GM19240 (cell line): ENCODE data around the gene MAN2B2.

Source experiments
- DNase-seq: peaks from one replicate; pipeline ENCODE4 v3.0.0; 2011; ENCODE audit warnings: low spot score; ENCODE audit not compliant: insufficient read length

Gene MAN2B2

GRCh38 chr4:6566391-6567190, 8.4 kb upstream of the MAN2B2 start:
- no peak for DNase-seq

- no peak for DNase-seq
These were observed 7.8 kb upstream of the MAN2B2 start for GRCh38 chr4:6567218-6567617.

GRCh38 chr4:6568148-6568547, 6.8 kb upstream of the MAN2B2 start:
- DNase-seq: no peak

GRCh38 chr4:6568689-6569332, 6.2 kb upstream of the MAN2B2 start:
- no peak for DNase-seq

DNA sequence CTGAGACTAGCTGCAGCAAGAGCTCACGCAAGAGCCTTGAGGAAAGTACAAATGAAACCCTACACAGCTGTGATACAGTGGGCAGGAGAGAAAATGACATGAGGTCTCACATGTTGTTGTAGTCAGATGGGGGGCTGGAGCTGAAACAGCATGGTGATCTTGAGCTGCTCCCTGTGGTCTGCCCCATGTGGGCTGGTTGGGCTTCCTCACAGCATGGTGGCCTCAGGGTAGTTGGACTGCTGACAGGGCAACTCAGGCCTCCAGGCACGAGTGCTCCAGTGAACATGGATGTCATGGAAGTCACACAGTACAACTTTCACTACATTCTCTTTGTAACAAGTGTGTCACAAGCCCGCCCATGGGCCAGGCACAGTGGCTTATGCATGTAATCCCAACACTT, 3.4 kb upstream of the MAN2B2 start:
- DNase-seq: no peak

DNA sequence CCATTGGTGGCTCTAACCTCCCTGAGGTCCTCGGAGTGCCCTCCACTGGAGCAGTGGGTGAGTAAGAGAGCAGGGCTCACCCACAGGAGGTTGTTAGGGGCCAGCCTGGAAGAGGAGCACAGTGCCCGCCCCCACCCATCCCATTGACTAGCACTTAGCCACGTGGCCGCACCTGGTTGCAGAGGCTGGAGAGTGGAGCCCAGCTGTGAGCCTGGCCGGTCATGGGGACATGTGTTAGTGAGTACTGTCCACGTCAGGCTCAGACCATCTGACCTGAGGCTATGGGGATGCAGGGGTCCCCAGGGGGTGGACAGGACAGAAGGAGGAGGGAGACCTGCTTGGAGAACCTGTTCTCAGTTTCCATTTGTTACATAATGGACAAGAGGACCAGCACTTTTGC, 1.4 kb upstream of the MAN2B2 start:
- DNase-seq: no peak

- no peak for DNase-seq
These were observed 823 bp upstream of the MAN2B2 start for GRCh38 chr4:6573986-6574746.

- DNase-seq: no peak
These were observed 683 bp downstream of the MAN2B2 start for GRCh38 chr4:6575503-6576240.

GRCh38 chr4:6576512-6576911, 1.5 kb downstream of the MAN2B2 start:
- DNase-seq: no peak

DNA sequence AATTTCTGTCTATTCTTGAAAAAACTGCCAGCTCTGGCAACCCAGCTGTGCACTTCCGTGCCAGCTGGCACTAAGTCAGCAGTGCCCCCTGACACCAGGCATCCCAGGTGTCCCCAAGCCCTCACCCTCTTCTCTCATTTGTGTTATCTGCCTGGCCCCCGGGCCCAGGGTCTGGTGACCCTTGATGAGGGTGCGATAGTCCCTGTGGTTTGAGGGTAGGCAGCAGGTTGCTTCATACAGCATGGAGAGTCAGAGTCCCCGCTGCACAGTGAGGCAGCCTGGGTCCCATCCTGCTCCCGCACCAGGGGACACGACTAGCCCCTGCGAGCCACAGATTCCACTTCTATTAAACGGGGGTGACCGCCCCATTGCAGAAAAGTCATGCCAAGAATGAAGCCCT, 1.9 kb downstream of the MAN2B2 start:
- DNase-seq: no peak

DNA sequence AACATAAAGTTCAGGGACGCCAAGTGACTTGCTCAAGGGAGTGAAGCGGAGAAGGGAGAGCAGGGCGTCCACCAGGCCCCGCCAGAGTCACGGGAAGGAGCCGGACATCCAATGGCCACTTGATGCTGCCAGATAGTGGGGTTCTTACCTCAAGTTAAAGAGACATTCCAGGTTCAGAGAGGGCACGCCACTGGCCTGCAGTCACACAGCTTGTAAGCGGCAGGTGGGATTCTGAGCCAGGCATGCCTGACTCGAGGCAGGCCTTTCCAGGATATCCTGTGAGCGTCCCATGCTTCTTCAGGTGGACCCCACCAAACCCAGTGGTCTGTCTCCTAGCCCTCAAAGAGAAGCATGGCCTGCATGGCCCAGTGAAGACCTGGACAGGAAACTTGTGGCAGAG, 2.4 kb downstream of the MAN2B2 start:
- no peak for DNase-seq

GRCh38 chr4:6578221-6578620, 3.2 kb downstream of the MAN2B2 start:
- DNase-seq: no peak

DNA sequence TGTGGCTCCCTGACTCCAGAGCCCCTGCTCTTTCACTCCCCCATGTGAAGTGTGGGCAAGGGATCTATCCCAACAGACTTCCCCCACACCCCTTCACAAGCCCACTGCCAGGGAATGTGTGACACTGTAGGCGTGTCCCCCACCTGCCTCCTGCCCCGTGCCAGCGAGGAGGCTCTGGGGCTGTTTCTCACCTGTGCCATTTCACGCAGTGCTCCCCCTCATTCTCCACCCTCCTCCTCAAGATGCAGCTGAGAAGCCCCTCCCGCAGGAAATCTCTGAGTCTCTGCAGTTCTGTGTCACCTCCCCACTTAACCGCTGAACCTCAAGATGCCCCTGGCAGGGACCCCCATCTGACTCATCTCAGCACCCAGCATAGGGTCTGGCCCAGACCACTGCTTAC, 5.4 kb downstream of the MAN2B2 start:
- no peak for DNase-seq

DNA sequence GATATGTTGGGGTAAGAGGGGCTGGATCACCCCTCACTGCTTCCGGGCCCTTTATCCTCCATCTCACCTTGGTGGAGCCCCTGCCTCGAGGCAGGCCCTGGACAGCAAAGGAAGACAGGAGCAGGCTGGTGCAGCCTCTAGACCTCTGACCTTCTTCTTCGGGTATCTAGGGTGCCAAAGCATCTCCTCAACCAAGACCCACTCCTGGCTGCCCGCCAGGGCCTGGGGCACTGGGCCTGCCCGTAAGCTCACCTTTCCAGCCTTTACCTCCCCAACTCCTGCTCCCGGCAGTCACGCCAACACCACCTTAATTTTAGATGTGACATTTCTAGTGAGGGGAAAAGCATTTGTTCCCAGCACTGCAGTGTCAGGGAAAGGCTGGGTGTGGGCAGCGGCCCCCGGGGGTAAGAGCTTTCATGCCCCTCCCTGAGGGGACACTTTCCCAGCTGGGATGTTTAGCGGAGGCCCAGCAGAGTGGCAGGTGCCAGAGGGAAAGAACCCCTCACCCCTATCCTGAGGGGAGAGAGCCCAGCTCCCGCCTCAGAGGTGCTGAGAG, 6.7 kb downstream of the MAN2B2 start:
- no peak for DNase-seq

DNA sequence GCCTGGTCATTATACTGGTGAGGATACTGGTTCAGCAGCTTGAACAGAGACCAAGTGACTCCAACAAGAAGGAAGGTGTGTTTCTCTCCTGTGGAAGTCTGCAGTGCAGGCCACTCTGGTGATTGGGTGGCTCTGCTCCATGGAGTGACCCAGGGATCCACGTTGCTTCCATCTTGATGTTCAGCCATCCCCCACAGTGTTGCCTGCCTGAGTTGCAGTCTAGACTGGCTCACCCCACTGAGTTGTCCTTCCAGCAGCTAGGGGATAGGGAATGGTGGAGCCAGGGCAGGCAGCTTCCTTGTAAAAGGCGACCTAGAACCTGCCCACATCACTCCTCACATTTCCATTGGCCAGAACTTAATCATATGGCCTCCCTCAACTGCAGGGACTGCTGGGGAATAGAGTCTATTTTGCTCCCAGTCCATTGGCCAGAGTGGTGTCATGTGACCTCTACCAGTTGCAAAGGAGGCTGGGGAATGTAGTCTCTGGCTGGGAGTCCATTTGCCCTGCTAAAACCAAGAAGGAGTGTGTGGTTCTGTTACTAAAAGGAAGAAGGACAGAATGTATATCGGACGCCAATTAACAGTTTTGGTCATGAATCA, 8.0 kb downstream of the MAN2B2 start:
- DNase-seq: peak; percentile 38

DNA sequence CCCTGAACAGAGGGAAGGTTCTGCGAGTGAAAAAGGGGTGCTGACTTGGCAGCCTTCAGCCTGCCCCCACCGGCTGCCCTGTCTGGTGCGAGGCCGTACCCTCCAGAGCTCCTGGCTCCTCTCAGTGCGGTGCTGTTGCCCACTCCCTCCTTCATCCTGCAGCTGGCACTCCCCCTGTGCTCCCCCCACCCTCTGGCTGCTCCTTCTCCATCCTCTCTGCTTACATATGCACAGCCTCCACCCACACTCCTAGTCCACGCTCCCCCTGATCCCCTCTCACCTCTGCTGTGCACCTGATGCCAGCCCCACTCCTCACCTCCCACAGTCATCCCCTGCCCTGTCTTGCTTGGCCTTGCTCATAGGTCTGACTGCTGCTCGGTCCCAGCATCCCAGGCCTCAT, 9.9 kb downstream of the MAN2B2 start:
- DNase-seq: no peak

GRCh38 chr4:6586715-6587325, 11.8 kb downstream of the MAN2B2 start:
- no peak for DNase-seq

DNA sequence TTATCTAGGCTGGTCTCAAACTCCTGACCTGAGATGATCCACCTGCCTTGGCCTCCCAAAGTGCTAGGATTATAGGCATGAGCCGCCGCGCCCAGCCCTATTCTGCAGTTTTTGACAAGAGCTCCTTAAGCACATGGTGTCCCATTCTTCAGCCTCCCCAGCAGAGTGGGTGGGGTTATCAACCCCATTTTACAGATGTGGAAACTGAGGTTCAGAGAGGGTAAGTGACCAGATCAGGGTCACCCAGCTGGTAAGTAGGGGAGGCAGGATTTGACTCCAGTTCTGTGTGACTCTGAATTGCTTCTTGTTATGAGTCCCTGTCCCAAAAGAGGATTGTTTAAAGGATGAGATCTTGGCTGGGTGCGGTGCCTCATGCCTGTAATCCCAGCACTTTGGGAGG, 14.5 kb downstream of the MAN2B2 start:
- DNase-seq: no peak

DNA sequence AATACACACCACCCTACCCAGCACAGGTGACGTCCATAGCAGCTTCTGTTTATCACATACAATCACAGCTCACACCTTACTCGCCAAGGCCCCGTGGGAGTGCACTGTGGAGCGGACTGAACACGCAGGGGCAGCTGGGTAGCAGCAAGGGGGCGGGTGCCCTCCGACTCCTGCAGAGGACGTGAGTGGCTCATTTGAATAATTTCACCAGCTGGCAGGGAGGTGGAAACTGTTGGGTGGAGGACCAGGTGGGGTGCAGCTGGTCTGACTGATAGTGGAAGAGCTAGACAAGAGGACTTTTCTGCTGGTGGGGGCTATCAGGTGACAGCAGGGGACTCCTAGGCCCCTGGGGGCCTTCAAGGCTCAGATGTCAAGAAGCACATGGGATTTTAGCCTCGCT, 16.3 kb downstream of the MAN2B2 start:
- DNase-seq: peak; percentile 48

DNA sequence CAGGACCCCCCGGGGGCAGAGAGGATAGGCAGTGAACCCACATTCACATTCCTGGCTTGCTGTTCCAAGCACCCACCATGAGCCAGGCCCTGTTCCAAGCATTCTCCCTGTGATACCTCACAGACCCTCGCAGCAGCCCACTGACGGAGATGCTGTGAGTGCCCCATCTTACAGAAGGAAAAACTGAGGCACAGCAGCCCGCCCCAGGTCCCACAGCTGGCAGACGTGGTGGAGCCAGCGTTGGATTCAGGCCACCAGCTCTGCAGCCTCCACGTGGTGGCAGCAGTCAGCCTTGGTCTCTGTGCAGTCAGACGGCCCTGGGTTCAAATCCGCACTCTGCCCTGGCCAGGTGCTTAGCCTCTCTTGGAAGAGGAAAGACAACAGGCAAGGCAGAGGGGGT, 16.8 kb downstream of the MAN2B2 start:
- no peak for DNase-seq
